Endothelial cell of umbilical vein (primary cell): ENCODE data around the gene CDH22. TPM values are rescaled to one million over a fixed set of nuclear protein-coding genes. Genes with fewer than 3 reads are reported as not detected.

Source experiments
- BruUV-seq: library from RNA; stranded (reverse); fragments of 400-500 nt; replicated peaks from 2 replicates; lab custom pipeline; 2021; lab: Mats Ljungman, UMichigan
- CTCF ChIA-PET: fragments of 300-600, 350-600 bp; sonication (Branson Sonifier 250); formaldehyde crosslinking; loops from one replicate; lab custom pipeline; 2021; ENCODE audit warnings: antibody characterized with exemption, inconsistent platforms; lab: Charles Lee
- POLR2A ChIA-PET: fragments of 300-600, 350-600 bp; sonication (Branson Sonifier 250); formaldehyde crosslinking; loops from one replicate; lab custom pipeline; 2021; ENCODE audit warnings: antibody characterized with exemption, inconsistent platforms; lab: Charles Lee
- DNase-seq: peaks from one replicate; pipeline ENCODE4 v3.0.0-alpha.2; 2011; ENCODE audit warnings: low read depth, low spot score
- FAIRE-seq: peaks from 2 replicates; lab custom pipeline; 2011; peaks lifted over from hg19 to GRCh38; lab: Jason Lieb, UNC
- H2AFZ ChIP-seq: 2 replicates; pipeline ENCODE4 v1.6.0; 2012; ENCODE audit warnings: low read depth, low read length, control low read depth, inconsistent platforms
- H3K27ac ChIP-seq: 2 replicates; pipeline ENCODE4 v1.5.1; 2011; ENCODE audit warnings: low read depth, mild to moderate bottlenecking, control low read depth, low read length, moderate library complexity; ENCODE audit not compliant: insufficient read depth
- H3K27me3 ChIP-seq, 2 experiments: 2 replicates each; pipeline versions ENCODE4 v1.6.0 to v1.6.1; 2011; ENCODE audit warnings: low read length in 2 of 2, mixed read lengths in 1 of 2; ENCODE audit not compliant: control insufficient read depth in 2 of 2, insufficient read depth in 2 of 2
- H3K36me3 ChIP-seq, 2 experiments: 2 replicates in 1 of 2; 3 replicates in 1 of 2; pipeline ENCODE4 v1.5.1; 2011; ENCODE audit warnings: low read length in 2 of 2, mild to moderate bottlenecking in 1 of 2, moderate library complexity in 1 of 2; ENCODE audit not compliant: control insufficient read depth in 2 of 2, insufficient read depth in 2 of 2; ENCODE audit errors: extremely low read depth in 1 of 2
- H3K4me1 ChIP-seq: 3 replicates; pipeline ENCODE4 v1.5.1; 2011; ENCODE audit warnings: mild to moderate bottlenecking, low read length; ENCODE audit not compliant: control insufficient read depth, insufficient read depth; ENCODE audit errors: extremely low read depth
- H3K4me2 ChIP-seq: 2 replicates; pipeline ENCODE4 v1.6.1; 2011; ENCODE audit warnings: low read length, control low read depth, mixed read lengths; ENCODE audit not compliant: insufficient read depth
- H3K4me3 ChIP-seq, 3 experiments: fragments of 200-600 bp in 1 of 3; sonication (generic), shearing (Covaris generic) in 1 of 3; replicated peaks in 1 of 3; 2 replicates each; pipeline ENCODE4 v1.5.1; 2011 to 2016; ENCODE audit warnings: control low read depth in 3 of 3, low read length in 3 of 3, mild to moderate bottlenecking in 2 of 3, inconsistent platforms in 1 of 3, low read depth in 1 of 3, moderate library complexity in 1 of 3; ENCODE audit not compliant: insufficient read depth in 1 of 3
- H3K79me2 ChIP-seq: 2 replicates; pipeline ENCODE4 v1.6.0; 2012; ENCODE audit warnings: low read length, inconsistent platforms; ENCODE audit not compliant: control insufficient read depth, insufficient read depth
- H3K9ac ChIP-seq: replicated peaks from 2 replicates; pipeline ENCODE3; 2011; ENCODE audit warnings: low read length, control low read depth; ENCODE audit not compliant: insufficient read depth; ENCODE audit errors: extremely low read depth
- H3K9me1 ChIP-seq: replicated peaks from 3 replicates; pipeline ENCODE4 v1.6.0; 2011; ENCODE audit warnings: mild to moderate bottlenecking, low read length; ENCODE audit not compliant: control insufficient read depth, insufficient read depth; ENCODE audit errors: extremely low read depth
- H3K9me3 ChIP-seq: replicated peaks from 2 replicates; pipeline ENCODE4 v1.5.1; 2012; ENCODE audit warnings: low read length, inconsistent platforms; ENCODE audit not compliant: control insufficient read depth, insufficient read depth
- H4K20me1 ChIP-seq: replicated peaks from 2 replicates; pipeline ENCODE3; 2011; ENCODE audit warnings: mild to moderate bottlenecking, low read length; ENCODE audit not compliant: control insufficient read depth, insufficient read depth; ENCODE audit errors: extremely low read depth
- EZH2 ChIP-seq: IDR thresholded peaks from 2 replicates; pipeline ENCODE4 v1.6.1; 2012; ENCODE audit warnings: borderline replicate concordance, low read depth, mild to moderate bottlenecking, moderate library complexity, low read length, inconsistent platforms; ENCODE audit not compliant: severe bottlenecking
- FOS ChIP-seq: IDR thresholded peaks from 2 replicates; pipeline ENCODE4 v1.6.1; 2011; ENCODE audit warnings: mild to moderate bottlenecking, low read length, moderate library complexity, borderline replicate concordance; ENCODE audit not compliant: insufficient read depth
- GATA2 ChIP-seq: IDR thresholded peaks from 2 replicates; pipeline ENCODE4 v1.7.0; 2011; ENCODE audit warnings: low read depth, mild to moderate bottlenecking, moderate library complexity, mixed read lengths, low read length; ENCODE audit not compliant: insufficient read length, insufficient read depth
- JUN ChIP-seq: IDR thresholded peaks from 2 replicates; pipeline ENCODE4 v1.6.1; 2011; ENCODE audit warnings: borderline replicate concordance, low read depth; ENCODE audit not compliant: insufficient read length, insufficient read depth
- POLR2A ChIP-seq: IDR thresholded peaks from 2 replicates; pipeline ENCODE4 v1.6.1; 2012; ENCODE audit warnings: low read depth, mild to moderate bottlenecking, control low read depth, low read length
- POLR2AphosphoS5 ChIP-seq: IDR thresholded peaks from 2 replicates; pipeline ENCODE4 v1.6.1; 2012; ENCODE audit warnings: low read depth, mild to moderate bottlenecking, control low read depth, low read length, moderate library complexity; ENCODE audit not compliant: insufficient read depth
- dilution Hi-C: fragments of 300-500 bp; cut with MboI; formaldehyde crosslinking; loops from one replicate; pipeline ENCODE4 v1.15.0; 2019; ENCODE audit warnings: low sequenced_read_pairs; ENCODE audit not compliant: extremely low pct_ligation_motif_present
- intact Hi-C: fragments of 100-400 bp; cut with micrococcal nuclease; formaldehyde crosslinking; loops from one replicate; pipeline ENCODE4 v1.10.0; 2022
- polyA plus RNA-seq, 4 experiments: library from polyadenylated mRNA; depleted of rRNA in 3 of 4; stranded (reverse) in 3 of 4; unstranded in 1 of 4; fragments of >200 nt; gene quantifications; 2 replicates each; pipeline versions ENCODE4 v1.2.1 to v1.2.3, GENCODE V29; 2011 to 2012; ENCODE audit warnings: missing spikeins in 1 of 4
- total RNA-seq: library from RNA; stranded (reverse); gene quantifications from 2 replicates; pipeline ENCODE4 v1.2.3, GENCODE V29; 2021
- TF ChIP-seq, protein P1 (sequence below): IDR thresholded peaks from 2 replicates; pipeline ENCODE4 v1.6.1; 2011; ENCODE audit not compliant: insufficient read depth, insufficient read length
- TF ChIP-seq, protein P2 (sequence below), 2 donors: IDR thresholded peaks; 1 replicate in 1 of 2; 2 replicates in 1 of 2; pipeline ENCODE4 v1.5.1; 2011; ENCODE audit warnings: low read length in 2 of 2, mild to moderate bottlenecking in 2 of 2, moderate library complexity in 2 of 2, control low read depth in 1 of 2, inconsistent platforms in 1 of 2, low read depth in 1 of 2; ENCODE audit not compliant: insufficient read depth in 1 of 2; ENCODE audit errors: extremely low read depth in 1 of 2

CDH22 gene
- total and polyA plus RNA-seq, 2 donors (not counting 3 experiments of a cell fraction or from before 2014, with no cell fraction given): not detected

DNA sequence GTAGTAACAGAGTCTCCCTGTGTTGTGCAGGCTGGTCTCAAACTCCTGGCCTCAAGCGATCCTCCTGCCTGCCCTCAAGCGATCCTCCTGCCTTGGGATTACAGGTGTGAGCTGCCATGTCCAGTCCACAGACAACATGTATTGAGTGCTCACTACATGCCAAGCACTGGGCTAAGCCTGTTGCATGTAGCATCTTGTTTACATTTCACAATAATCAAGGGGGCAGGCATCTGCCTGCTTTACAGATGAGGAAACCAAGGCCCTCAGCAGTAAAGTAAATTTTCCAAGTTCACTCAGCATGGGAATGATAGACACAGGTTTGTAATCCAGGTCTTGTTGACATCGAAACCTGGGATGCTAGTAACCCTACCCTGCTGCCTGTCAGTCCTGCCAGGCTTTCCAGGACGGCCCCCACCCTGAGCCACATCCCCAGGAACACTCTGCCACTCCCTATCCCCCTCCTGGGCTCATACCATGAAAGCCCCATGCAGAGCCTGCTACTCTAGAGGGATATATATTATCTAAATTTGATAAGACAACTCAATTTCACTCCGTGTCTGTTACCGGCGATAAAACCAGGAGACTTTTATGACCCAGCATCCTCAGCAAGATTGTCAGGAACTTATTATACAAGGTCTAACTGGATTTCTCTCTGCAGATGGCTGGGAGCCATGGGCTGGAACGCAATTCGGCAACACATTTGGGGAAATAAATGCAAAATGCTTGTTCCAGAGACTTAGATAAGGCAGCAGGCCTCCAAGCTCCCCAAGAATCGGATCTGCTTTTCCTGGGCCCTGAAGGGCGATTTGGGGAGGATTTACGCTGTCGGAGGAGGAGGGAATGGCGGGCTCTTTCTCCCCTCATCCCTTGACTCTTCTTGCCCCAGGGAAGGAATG lies 159.7 kb downstream of the CDH22 start:
- TF ChIP-seq, protein P1, sequence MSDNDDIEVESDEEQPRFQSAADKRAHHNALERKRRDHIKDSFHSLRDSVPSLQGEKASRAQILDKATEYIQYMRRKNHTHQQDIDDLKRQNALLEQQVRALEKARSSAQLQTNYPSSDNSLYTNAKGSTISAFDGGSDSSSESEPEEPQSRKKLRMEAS: no peak
- TF ChIP-seq JUN: no peak
- no peak for TF ChIP-seq EZH2
- no peak for TF ChIP-seq FOS
- TF ChIP-seq, protein P2, sequence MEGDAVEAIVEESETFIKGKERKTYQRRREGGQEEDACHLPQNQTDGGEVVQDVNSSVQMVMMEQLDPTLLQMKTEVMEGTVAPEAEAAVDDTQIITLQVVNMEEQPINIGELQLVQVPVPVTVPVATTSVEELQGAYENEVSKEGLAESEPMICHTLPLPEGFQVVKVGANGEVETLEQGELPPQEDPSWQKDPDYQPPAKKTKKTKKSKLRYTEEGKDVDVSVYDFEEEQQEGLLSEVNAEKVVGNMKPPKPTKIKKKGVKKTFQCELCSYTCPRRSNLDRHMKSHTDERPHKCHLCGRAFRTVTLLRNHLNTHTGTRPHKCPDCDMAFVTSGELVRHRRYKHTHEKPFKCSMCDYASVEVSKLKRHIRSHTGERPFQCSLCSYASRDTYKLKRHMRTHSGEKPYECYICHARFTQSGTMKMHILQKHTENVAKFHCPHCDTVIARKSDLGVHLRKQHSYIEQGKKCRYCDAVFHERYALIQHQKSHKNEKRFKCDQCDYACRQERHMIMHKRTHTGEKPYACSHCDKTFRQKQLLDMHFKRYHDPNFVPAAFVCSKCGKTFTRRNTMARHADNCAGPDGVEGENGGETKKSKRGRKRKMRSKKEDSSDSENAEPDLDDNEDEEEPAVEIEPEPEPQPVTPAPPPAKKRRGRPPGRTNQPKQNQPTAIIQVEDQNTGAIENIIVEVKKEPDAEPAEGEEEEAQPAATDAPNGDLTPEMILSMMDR (IDR thresholded peaks at IDR 0.05; ENCODE audit: extremely low read depth in 1 of 2, insufficient read depth in 1 of 2, low read depth in 1 of 2, low read length in 2 of 2): no peak
- no peak for TF ChIP-seq POLR2AphosphoS5
- no peak for TF ChIP-seq GATA2
- TF ChIP-seq POLR2A: no peak
- Histone ChIP-seq H3K9ac (no peak overlapping the region), H3K4me2 (no peak overlapping the region), H3K9me3 (no peaks in the 10 kb centered on the region), H3K27me3 (peaks cover 0 to 3% of the 10 kb centered on the region in 2 experiments), H3K79me2 (no peaks in the 10 kb centered on the region), H2AFZ (no peak overlapping the region), H3K4me3 (no peak overlapping the region), H4K20me1 (no peaks in the 10 kb centered on the region), H3K27ac (no peak overlapping the region), H3K4me1 (no peaks in the 10 kb centered on the region), H3K36me3 (no peaks in the 10 kb centered on the region), H3K9me1 (no peaks in the 10 kb centered on the region)
- dilution Hi-C loops: no loop called here
- ChIA-PET POLR2A (no interaction called here), CTCF (no interaction called here)
- no peak for DNase-seq
- no TSS peak for BruUV-seq
- intact Hi-C loops: no loop called here
- no peak for FAIRE-seq
